GM10248 (cell line): Measurements from ENCODE around the gene QKI.
"Not testable (repeated sequence)": the region's sequence is repeated elsewhere in the genome, so short reads cannot be mapped to it uniquely, and the experiment has no call there.

Experiments
- CTCF ChIA-PET: fragments of 300-600 bp; sonication (Branson Sonifier 250); formaldehyde crosslinking; extraction: SDS; loops from one replicate; lab custom pipeline; 2021; ENCODE audit warnings: antibody characterized with exemption; lab: Yijun Ruan, JAX
- POLR2A ChIA-PET: fragments of 350-650 bp; sonication (Branson Sonifier 250); formaldehyde crosslinking; extraction: SDS; loops from one replicate; lab custom pipeline; 2020; ENCODE audit warnings: antibody characterized with exemption; lab: Yijun Ruan, JAX
- DNase-seq: peaks from one replicate; pipeline ENCODE4 v3.0.0; 2012; ENCODE audit errors: extremely low spot score
- TF ChIP-seq, protein P1 (sequence below): IDR thresholded peaks from 2 replicates; pipeline ENCODE4 v1.5.1; 2012; ENCODE audit warnings: mild to moderate bottlenecking, low read depth; ENCODE audit errors: extremely low read depth, missing control alignments, control extremely low read depth

Gene QKI

DNA sequence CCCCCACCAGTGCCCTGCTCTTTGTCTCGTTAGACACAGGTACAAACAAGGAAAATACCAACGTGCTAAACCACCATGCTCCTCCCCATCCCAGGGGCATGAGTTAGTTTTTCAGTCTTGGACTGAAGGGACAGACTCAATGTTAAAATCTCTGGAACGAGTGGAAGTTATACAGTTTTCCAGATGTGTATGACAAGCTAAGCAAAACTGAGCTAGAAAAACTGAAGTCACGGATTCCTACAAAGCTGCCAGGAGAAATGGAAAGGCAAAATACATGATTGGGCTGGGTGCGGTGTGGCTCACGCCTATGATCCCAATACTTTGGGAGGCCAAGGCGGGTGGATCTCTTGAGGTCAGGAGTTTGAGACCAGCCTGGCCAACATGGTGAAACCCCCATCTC is 34.3 kb upstream of the QKI start:
- TF ChIP-seq, protein P1, sequence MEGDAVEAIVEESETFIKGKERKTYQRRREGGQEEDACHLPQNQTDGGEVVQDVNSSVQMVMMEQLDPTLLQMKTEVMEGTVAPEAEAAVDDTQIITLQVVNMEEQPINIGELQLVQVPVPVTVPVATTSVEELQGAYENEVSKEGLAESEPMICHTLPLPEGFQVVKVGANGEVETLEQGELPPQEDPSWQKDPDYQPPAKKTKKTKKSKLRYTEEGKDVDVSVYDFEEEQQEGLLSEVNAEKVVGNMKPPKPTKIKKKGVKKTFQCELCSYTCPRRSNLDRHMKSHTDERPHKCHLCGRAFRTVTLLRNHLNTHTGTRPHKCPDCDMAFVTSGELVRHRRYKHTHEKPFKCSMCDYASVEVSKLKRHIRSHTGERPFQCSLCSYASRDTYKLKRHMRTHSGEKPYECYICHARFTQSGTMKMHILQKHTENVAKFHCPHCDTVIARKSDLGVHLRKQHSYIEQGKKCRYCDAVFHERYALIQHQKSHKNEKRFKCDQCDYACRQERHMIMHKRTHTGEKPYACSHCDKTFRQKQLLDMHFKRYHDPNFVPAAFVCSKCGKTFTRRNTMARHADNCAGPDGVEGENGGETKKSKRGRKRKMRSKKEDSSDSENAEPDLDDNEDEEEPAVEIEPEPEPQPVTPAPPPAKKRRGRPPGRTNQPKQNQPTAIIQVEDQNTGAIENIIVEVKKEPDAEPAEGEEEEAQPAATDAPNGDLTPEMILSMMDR, result no peak
- ChIA-PET POLR2A (no interaction called here), CTCF (interaction anchor here (1.1 kb wide), 1 partner anchor 575 kb away, joined by 3 read pairs; no protein-coding TSS in a partner anchor)
- DNase-seq, result no peak

DNA sequence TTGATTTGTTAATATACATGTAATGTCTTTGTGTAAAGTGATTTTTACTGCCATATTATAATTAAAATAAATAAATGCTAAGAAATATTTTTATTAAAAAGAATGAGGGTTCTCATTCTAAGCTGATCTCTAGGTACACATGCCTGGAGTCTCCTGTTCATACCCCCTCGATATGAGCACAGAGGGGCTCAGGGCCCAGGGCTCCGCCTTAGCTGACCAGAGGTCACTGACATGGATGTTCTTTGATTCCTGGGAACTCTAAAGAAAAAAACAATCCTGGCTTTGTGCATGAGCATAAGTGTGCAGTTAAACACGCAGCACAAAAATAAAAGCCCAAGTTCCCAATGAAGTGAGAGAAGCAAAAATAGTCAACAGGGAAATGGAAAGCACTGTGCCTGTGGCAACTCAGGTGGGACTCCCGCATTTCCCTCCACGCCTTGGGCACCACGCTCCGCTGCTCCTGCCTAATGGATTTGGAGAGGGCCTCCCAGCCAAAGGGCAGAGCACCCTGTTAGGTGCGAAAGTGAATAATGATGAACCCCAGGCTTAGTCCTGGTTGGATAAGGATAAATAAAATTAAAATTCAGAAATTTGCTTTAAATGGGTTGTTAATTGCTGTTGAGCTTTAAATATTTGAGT is 33.3 kb upstream of the QKI start:
- POLR2A ChIA-PET, result no interaction called here
- TF ChIP-seq, protein P1, result no peak
- CTCF ChIA-PET, result interaction anchor here (0.9 to 1.1 kb wide), 3 partner anchors 10 to 574 kb away, joined by 3 to 4 read pairs (median 3); no protein-coding TSS in a partner anchor
- DNase-seq, result no peak

DNA sequence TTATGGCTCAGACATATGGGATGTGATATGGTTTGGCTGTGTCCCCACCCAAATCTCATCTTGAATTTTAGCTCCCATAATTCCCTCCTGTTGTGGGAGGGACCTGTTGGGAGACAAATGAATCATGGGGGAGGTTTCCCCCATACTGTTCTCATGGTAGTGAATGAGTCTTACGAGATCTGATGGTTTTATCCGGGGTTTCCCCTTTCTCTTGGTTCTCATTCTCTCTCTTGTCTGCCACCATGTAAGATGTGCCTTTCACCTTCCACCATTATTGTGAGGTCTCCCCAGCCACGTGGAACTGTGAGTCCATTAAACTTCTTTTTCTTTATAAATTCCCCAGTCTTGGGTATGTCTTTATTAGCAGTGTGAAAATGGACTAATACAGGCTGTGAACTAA is 31.1 kb upstream of the QKI start:
- DNase-seq, POLR2A ChIA-PET, CTCF ChIA-PET: not testable (repeated sequence)

DNA sequence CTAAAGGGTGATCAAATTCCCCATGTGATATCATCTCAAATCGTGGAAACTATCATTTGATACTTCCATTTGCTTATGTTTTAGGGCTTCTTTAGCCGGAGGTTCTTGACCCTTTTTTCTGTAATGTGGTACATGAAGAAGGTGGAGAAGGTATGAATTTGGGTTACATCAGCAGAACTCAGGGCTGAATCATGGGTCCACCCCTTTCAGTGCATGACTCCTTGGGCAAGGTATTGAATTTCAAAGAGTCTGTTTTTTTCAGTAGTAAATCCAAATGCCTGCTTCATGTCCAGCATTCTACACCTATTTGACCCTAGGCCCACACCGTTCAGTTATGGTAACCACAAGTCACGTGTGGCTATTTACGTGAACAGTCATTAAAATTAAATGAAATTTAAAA is 30.6 kb upstream of the QKI start:
- no peak for DNase-seq
- CTCF ChIA-PET, result no interaction called here
- POLR2A ChIA-PET, result no interaction called here
- TF ChIP-seq, protein P1, result no peak

DNA sequence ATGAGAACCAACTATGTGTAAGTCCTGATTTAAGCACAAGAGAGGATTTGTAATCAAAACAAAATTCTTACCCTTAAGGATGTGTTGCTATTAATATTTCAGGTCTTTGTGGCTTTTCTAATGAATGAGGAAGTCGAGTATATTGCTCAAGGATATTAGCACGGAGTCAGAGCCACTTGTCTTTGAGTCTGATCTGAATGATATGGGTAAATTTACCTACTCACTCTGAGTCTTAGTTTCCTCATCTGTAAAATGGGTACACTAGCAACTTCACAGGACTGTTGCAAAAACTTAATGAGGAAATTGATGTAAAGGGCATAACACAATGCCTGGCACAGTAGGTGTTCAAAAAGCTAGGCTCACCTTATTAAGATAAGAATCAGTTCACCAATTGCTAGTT is 30.0 kb upstream of the QKI start:
- TF ChIP-seq, protein P1, result no peak
- POLR2A ChIA-PET, result no interaction called here
- CTCF ChIA-PET, result no interaction called here
- no peak for DNase-seq

DNA sequence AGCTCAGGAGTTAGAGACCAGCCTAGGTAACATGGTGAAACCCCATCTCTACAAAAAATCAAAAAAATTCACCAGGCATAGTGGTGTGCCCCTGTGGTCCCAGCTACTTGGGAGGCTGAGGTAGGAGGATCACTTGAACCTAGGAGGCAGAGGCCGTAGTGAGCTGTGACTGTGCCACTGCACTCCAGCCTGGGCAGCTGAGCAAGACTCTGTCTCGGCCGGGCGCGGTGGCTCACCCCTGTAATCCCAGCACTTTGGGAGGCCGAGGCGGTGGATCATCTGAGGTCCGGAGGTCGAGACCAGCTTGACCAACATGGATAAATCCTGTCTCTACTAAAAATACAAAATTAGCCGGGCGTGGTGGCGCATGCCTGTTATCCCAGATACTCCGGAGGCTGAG is 29.0 kb upstream of the QKI start:
- DNase-seq, CTCF ChIA-PET, POLR2A ChIA-PET: not testable (repeated sequence)

DNA sequence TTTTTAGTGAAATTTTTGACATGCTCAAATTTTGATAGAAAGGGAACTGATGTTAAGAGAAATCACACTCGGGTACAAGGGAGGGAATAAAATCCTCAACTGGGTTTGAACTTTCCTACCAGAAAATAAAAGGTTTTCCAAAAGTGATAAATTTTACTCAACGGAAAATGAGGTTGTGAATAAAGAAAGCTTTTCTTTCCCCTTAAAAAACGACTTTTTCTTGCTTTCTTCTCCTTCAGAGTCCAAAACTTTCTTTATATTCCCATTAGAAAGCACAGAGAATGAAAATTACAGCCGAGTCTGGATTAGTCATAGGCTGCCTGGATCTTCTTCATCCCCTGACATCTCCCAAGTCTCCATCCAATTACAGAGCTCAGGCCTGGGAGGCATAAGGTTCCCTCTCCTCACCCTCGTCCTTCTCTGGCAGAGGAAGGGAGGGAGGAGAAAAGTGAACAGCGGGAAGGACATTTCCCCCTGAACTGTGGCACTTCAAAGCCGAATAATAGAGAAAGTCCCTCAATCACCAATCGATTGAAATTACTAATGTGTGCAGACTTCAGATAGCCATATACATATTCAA is 28.1 kb upstream of the QKI start:
- TF ChIP-seq, protein P1, result no peak
- CTCF ChIA-PET, result no interaction called here

More for the DNA sequence above, 28.1 kb upstream of the QKI start:
- no peak for DNase-seq
- POLR2A ChIA-PET, result no interaction called here
